PC-3 (cell line): ENCODE results near the gene CD7. TPM values are rescaled to one million over a fixed set of nuclear protein-coding genes. Genes with fewer than 3 reads are reported as not detected.

Experiments
- ATAC-seq: fragments of 200-7000 bp; cut with Tn5 transposase; 2 replicates; pipeline ENCODE4 v1.9.1; 2020; ENCODE audit warnings: mild to moderate bottlenecking, moderate library complexity
- BruUV-seq: library from RNA; stranded (reverse); fragments of 400-500 nt; replicated peaks from 2 replicates; lab custom pipeline; 2021; lab: Mats Ljungman, UMichigan
- CTCF ChIA-PET: fragments of 300-600 bp; sonication (Branson Sonifier 250); formaldehyde crosslinking; loops from one replicate; lab custom pipeline; 2022; ENCODE audit warnings: antibody characterized with exemption; lab: Charles Lee
- POLR2A ChIA-PET: fragments of 300-600 bp; sonication (Branson Sonifier 250); formaldehyde crosslinking; loops from one replicate; lab custom pipeline; 2022; ENCODE audit warnings: antibody characterized with exemption; ENCODE audit not compliant: unreplicated experiment; lab: Charles Lee
- DNase-seq: peaks from one replicate; pipeline ENCODE4 v3.0.0-alpha.2; 2015
- H2AFZ ChIP-seq: fragments of 300-600 bp; sonication (generic); 2 replicates; pipeline ENCODE4 v1.6.0; 2016; ENCODE audit warnings: antibody characterized with exemption, low read length
- H3F3A ChIP-seq: fragments of 300-600 bp; sonication (generic); one replicate; pipeline ENCODE4 v1.6.0; 2017; ENCODE audit warnings: antibody characterized with exemption, low read length, control low read depth, mild to moderate bottlenecking; ENCODE audit not compliant: unreplicated experiment
- H3K27ac ChIP-seq: fragments of 300-600 bp; sonication (generic); 2 replicates; pipeline ENCODE4 v1.5.1; 2016; ENCODE audit warnings: mild to moderate bottlenecking, low read length
- H3K27me3 ChIP-seq: fragments of 300-600 bp; sonication (generic); 2 replicates; pipeline ENCODE4 v1.6.1; 2016; ENCODE audit warnings: low read length, mixed read lengths
- H3K36me3 ChIP-seq: fragments of 300-600 bp; sonication (generic); 2 replicates; pipeline ENCODE4 v1.6.1; 2016; ENCODE audit warnings: low read depth, mixed run types, low read length, mixed read lengths
- H3K4me1 ChIP-seq: fragments of 300-600 bp; sonication (generic); 2 replicates; pipeline ENCODE4 v1.5.1; 2016; ENCODE audit warnings: low read length; ENCODE audit not compliant: insufficient read depth
- H3K4me2 ChIP-seq: fragments of 300-600 bp; sonication (generic); 2 replicates; pipeline ENCODE4 v1.6.0; 2016; ENCODE audit warnings: low read length
- H3K4me3 ChIP-seq: fragments of 300-600 bp; sonication (generic); 2 replicates; pipeline ENCODE4 v1.5.1; 2016; ENCODE audit warnings: mild to moderate bottlenecking, low read length, mixed read lengths
- H3K79me2 ChIP-seq: fragments of 300-600 bp; sonication (generic); 2 replicates; pipeline ENCODE4 v1.6.1; 2017; ENCODE audit warnings: low read length, mixed read lengths
- H3K9ac ChIP-seq: fragments of 300-600 bp; sonication (generic); 2 replicates; pipeline ENCODE4 v1.6.0; 2016; ENCODE audit warnings: mild to moderate bottlenecking, low read length
- H3K9me2 ChIP-seq: fragments of 300-600 bp; sonication (generic); replicated peaks from 2 replicates; pipeline ENCODE4 v1.6.1; 2016; ENCODE audit warnings: mixed run types, low read length, mixed read lengths
- H3K9me3 ChIP-seq: fragments of 300-600 bp; sonication (generic); 2 replicates; pipeline ENCODE4 v1.6.1; 2016; ENCODE audit warnings: low read length, mixed read lengths
- H4K20me1 ChIP-seq: fragments of 300-600 bp; sonication (generic); 2 replicates; pipeline ENCODE4 v1.6.1; 2016; ENCODE audit warnings: low read length, mixed read lengths
- CTCF ChIP-seq: fragments of 300-600 bp; sonication (generic); conservative IDR thresholded peaks from 2 replicates; pipeline ENCODE4 v1.5.1; 2017; ENCODE audit warnings: antibody characterized with exemption, low read depth, mild to moderate bottlenecking, low read length
- EZH2 ChIP-seq: fragments of 300-600 bp; sonication (generic); IDR thresholded peaks from one replicate; pipeline ENCODE4 v1.6.1; 2017; ENCODE audit warnings: antibody characterized with exemption, mild to moderate bottlenecking, low read length; ENCODE audit not compliant: unreplicated experiment
- EZH2phosphoT487 ChIP-seq: fragments of 300-600 bp; sonication (generic); IDR thresholded peaks from 2 replicates; pipeline ENCODE4 v1.6.1; 2018; ENCODE audit warnings: mild to moderate bottlenecking, antibody characterized with exemption, low read length, borderline replicate concordance
- intact Hi-C: fragments of 100-400 bp; cut with micrococcal nuclease; formaldehyde crosslinking; loops from 2 replicates; pipeline ENCODE4 v1.9.0; 2023
- total RNA-seq: library from RNA; depleted of rRNA; stranded (reverse); fragments of >200 nt; gene quantifications from 2 replicates; pipeline ENCODE4 v1.2.3, GENCODE V29; 2014

The CD7 gene
- total RNA-seq, 1 experiment from 2014 or later: 0.15 TPM

DNA sequence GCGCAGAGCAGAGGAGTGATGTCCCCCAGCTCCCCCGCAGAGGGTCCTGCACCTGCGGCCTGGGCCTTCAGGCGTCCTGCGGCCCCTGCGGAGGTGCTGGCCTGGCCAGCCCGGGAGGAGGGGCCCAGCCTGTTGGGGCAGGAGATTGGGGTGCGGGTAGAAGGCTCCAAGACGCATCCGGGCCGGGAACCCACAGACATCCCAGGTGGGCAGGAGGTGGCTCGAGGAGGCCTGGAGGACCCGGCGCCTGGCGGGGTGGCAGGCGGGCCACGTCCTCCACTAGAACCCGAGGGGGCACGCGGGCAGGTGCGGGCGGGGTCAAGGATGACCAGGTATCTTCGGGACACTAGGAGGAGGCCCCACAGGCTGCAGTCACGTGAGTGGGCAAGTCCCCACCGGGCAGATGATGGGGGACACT is 16.8 kb upstream of the CD7 start:
- Histone ChIP-seq H3K9me3 (no peaks in the 10 kb centered on the region), H3F3A (peaks cover 3% of the 10 kb centered on the region), H2AFZ (peak overlapping the region; percentile 17; the same call in 1 of the 2 replicates), H3K27ac (peak overlapping the region; percentile 69), H3K9ac (peak overlapping the region; percentile 59; the same call in 1 of the 2 replicates), H3K79me2 (peaks cover 27% of the 10 kb centered on the region), H3K9me2 (no peaks in the 10 kb centered on the region), H3K4me3 (peak overlapping the region; percentile 76), H3K4me2 (peak overlapping the region; percentile 99), H3K4me1 (peaks cover 51% of the 10 kb centered on the region), H3K27me3 (no peaks in the 10 kb centered on the region), H4K20me1 (no peaks in the 10 kb centered on the region), H3K36me3 (no peaks in the 10 kb centered on the region)
- ATAC-seq: no peak
- POLR2A ChIA-PET: interaction anchor here (0.6 kb wide), 1 partner anchor 93 kb away, joined by 4 read pairs; no protein-coding TSS in a partner anchor
- DNase-seq: no peak
- BruUV-seq: no TSS peak
- CTCF ChIA-PET: interaction anchor here (0.6 kb wide), 1 partner anchor 159 kb away, joined by 13 read pairs; no protein-coding TSS in a partner anchor
- intact Hi-C loops: loop anchor here (5.0 kb wide), 1 partner anchor 37 kb away; no protein-coding TSS in a partner anchor
- TF ChIP-seq EZH2phosphoT487: no peak
- no peak for TF ChIP-seq CTCF
- TF ChIP-seq EZH2: no peak

- Histone ChIP-seq H3K9ac (peak within 1 kb of the TSS; percentile 79), H2AFZ (peak within 1 kb of the TSS; percentile 48; the same call in 1 of the 2 replicates), H3K27ac (peak within 1 kb of the TSS; percentile 69), H3K9me2 (no peaks in the 10 kb centered on the region), H3K4me2 (peak within 1 kb of the TSS; percentile 99), H3K9me3 (no peaks in the 10 kb centered on the region), H3K27me3 (no peaks in the 10 kb centered on the region), H3K4me3 (peak within 1 kb of the TSS; percentile 76), H4K20me1 (no peaks in the 10 kb centered on the region), H3F3A (peaks cover 3% of the 10 kb centered on the region), H3K36me3 (no peaks in the 10 kb centered on the region), H3K4me1 (peaks cover 45% of the 10 kb centered on the region), H3K79me2 (peaks cover 27% of the 10 kb centered on the region)
- intact Hi-C loops: loop anchor here (5.0 kb wide), 1 partner anchor 36 kb away; no protein-coding TSS in a partner anchor
- no TSS peak for BruUV-seq
- ChIA-PET CTCF (interaction anchor here (0.6 kb wide), 2 partner anchors 92 to 160 kb away, joined by 3 to 13 read pairs; no protein-coding TSS in a partner anchor), POLR2A (interaction anchor here (0.6 to 0.7 kb wide), 2 partner anchors 35 to 92 kb away, joined by 3 to 4 read pairs; no protein-coding TSS in a partner anchor)
- ATAC-seq: peak; percentile 26
- TF ChIP-seq CTCF (no peak), EZH2phosphoT487 (peak; percentile 94), EZH2 (no peak)
- peak; percentile 51 for DNase-seq
Measured at GRCh38 chr17:82333279-82334171, 16.1 kb upstream of the CD7 start, which contains the start of gene SECTM1. Gene SECTM1 (minus strand): TSS chr17:82333766. CDS start chr17:82327240, 6,526 bp downstream.
